Lung (tissue), 12 donors: ENCODE data around the gene RGS7. TPM values are rescaled to one million over a fixed set of nuclear protein-coding genes. Genes with fewer than 3 reads are reported as not detected.

Experiments
- ATAC-seq: fragments of 200-7000 bp; cut with Tn5 transposase; one replicate; pipeline ENCODE4 v1.9.1; 2020; ENCODE audit warnings: moderate number of reproducible peaks; ENCODE audit not compliant: insufficient read depth, low FRiP score
- DNase-seq, 3 donors: peaks; one replicate each; pipeline ENCODE4 v3.0.0-alpha.2; 2013 to 2017
- H3K27ac ChIP-seq, 2 donors: one replicate each; pipeline ENCODE4 v1.5.1; 2013; ENCODE audit warnings: mild to moderate bottlenecking in 2 of 2, moderate library complexity in 2 of 2, control low read depth in 1 of 2, inconsistent platforms in 1 of 2, low read depth in 1 of 2, low read length in 1 of 2
- H3K27me3 ChIP-seq, 3 donors: one replicate each; pipeline ENCODE4 v1.5.1; 2013; ENCODE audit warnings: low read length in 2 of 3; ENCODE audit not compliant: control insufficient read depth in 3 of 3, insufficient read depth in 3 of 3
- H3K36me3 ChIP-seq, 4 donors: one replicate each; pipeline ENCODE4 v1.5.1; 2013; ENCODE audit warnings: low read length in 4 of 4, mild to moderate bottlenecking in 1 of 4, moderate library complexity in 1 of 4; ENCODE audit not compliant: control insufficient read depth in 4 of 4, insufficient read depth in 4 of 4
- H3K4me1 ChIP-seq, 5 donors: one replicate each; pipeline ENCODE4 v1.5.1; 2013; ENCODE audit warnings: low read length in 5 of 5, mild to moderate bottlenecking in 2 of 5, moderate library complexity in 1 of 5; ENCODE audit not compliant: control insufficient read depth in 5 of 5, insufficient read depth in 5 of 5
- H3K4me3 ChIP-seq: one replicate; pipeline ENCODE4 v1.5.1; 2013; ENCODE audit warnings: mild to moderate bottlenecking, control low read depth, moderate library complexity
- H3K9ac ChIP-seq, 2 donors: one replicate each; pipeline ENCODE4 v1.5.1; 2013; ENCODE audit warnings: low read length in 2 of 2, control low read depth in 1 of 2; ENCODE audit not compliant: insufficient read depth in 1 of 2
- H3K9me3 ChIP-seq, 4 donors: one replicate each; pipeline ENCODE4 v1.5.1; 2013; ENCODE audit warnings: low read length in 3 of 4, mild to moderate bottlenecking in 1 of 4, moderate library complexity in 1 of 4; ENCODE audit not compliant: control insufficient read depth in 4 of 4, insufficient read depth in 3 of 4
- WGBS, 2 donors: extraction: QIAGEN DNeasy Blood & Tissue Kit; methylation state at CpG; one replicate each; pipeline ENCODE4 v1.1.7; 2013; 5-methylcytosine and 5-hydroxymethylcytosine counted together
- polyA plus RNA-seq, 2 donors: library from polyadenylated mRNA; stranded (reverse); fragments of 200-250 nt; gene quantifications; one replicate each; pipeline ENCODE4 v1.2.1, GENCODE V29; 2013
- total RNA-seq, 2 donors: library from RNA; depleted of rRNA in 1 of 2; stranded (reverse); fragments of >200 nt in 1 of 2; gene quantifications; one replicate each; pipeline ENCODE4 v1.2.1, GENCODE V29; 2014 to 2021
- TF ChIP-seq, protein P1 (sequence below): IDR thresholded peaks from 2 replicates; pipeline ENCODE4 v1.5.1; 2012; ENCODE audit warnings: mild to moderate bottlenecking; ENCODE audit errors: control extremely low read depth, extremely low read depth
- donor health status: control.
- donor health status: control.
- donor health status: Bipolar disorder and iron deficiency.
- donor health status: healthy.
- donor health status: DM: yes; HTN: yes; CAD: no.

The RGS7 gene
- total and polyA plus RNA-seq, 4 donors: 0.06 to 0.25 (median 0.08) TPM; not detected in 1

DNA sequence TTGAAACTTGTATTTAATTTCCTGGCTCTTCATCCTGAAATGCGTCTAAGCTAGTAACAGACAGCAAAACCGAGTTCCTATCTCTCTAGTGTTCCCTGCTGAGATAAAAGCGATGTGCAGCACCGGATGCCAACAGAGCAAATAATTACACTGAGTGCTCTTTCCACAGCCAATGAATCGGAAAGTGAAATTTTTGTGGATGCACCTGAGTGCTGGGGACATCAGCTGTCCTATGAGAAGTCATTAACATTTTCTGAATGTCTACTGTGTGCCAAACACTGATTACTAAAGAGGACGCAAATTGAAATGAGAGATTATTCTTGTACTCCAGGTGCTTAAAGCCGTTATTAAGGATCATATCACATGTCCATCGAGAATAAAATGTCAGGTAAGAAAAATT, 278.0 kb downstream of the RGS7 start:
- H3K9ac ChIP-seq: no peak overlapping the region
- WGBS, 2 donors: 59 to 62% methylated on average over 8 of the region's 8 CpGs
- no peaks in the 10 kb centered on the region for H3K36me3 ChIP-seq
- no peaks in the 10 kb centered on the region for H3K27me3 ChIP-seq
- ATAC-seq (no peak), DNase-seq (no peak)
- no peak overlapping the region for H3K27ac ChIP-seq
- no peak overlapping the region for H3K4me3 ChIP-seq
- H3K9me3 ChIP-seq: no peaks in the 10 kb centered on the region
- H3K4me1 ChIP-seq: no peaks in the 10 kb centered on the region
- TF ChIP-seq, protein P1, sequence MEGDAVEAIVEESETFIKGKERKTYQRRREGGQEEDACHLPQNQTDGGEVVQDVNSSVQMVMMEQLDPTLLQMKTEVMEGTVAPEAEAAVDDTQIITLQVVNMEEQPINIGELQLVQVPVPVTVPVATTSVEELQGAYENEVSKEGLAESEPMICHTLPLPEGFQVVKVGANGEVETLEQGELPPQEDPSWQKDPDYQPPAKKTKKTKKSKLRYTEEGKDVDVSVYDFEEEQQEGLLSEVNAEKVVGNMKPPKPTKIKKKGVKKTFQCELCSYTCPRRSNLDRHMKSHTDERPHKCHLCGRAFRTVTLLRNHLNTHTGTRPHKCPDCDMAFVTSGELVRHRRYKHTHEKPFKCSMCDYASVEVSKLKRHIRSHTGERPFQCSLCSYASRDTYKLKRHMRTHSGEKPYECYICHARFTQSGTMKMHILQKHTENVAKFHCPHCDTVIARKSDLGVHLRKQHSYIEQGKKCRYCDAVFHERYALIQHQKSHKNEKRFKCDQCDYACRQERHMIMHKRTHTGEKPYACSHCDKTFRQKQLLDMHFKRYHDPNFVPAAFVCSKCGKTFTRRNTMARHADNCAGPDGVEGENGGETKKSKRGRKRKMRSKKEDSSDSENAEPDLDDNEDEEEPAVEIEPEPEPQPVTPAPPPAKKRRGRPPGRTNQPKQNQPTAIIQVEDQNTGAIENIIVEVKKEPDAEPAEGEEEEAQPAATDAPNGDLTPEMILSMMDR: no peak

DNA sequence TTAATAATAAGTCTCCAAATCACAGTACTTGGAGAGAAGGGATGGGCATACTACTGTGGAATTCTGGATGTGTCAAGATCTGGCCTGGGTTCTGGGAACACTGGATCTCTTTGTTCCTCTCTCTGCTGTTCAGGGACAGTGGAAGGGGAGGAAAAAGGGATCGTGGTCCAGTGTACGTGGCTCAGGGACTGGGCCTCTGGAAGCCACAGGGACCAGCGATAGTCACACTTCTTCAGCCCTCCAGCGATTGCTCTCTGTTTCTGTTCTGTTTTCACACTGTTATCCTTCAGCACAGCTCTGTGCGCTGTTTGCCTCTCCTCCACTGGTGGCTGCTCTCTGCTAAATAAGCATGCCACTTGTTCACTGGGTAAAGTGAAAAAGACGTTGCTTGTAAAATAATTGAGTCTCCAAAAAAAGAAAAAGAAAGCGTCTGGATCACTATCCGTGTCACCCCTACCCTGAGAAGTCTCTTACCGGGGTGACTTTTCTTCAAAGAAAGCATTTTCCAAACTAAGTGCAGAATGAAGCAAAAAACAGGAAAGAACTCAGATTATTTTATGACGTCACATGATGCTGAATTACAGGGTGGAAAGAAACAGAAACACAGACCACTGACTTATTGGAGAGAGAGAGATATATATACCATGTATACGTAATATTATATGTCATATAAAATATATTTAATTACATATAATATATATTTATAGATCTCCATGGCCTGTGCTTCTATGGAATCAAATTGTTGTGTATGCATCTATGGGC, 279.4 kb downstream of the RGS7 start:
- no peaks in the 10 kb centered on the region for H3K27me3 ChIP-seq
- TF ChIP-seq, protein P1: no peak
- no peak overlapping the region for H3K4me3 ChIP-seq
- WGBS, 2 donors: 69 to 76% methylated on average over 11 of the region's 11 CpGs
- H3K4me1 ChIP-seq: no peaks in the 10 kb centered on the region
- no peaks in the 10 kb centered on the region for H3K9me3 ChIP-seq
- ATAC-seq (no peak), DNase-seq (no peak)
- no peak overlapping the region for H3K9ac ChIP-seq
- no peak overlapping the region for H3K27ac ChIP-seq
- H3K36me3 ChIP-seq: no peaks in the 10 kb centered on the region

DNA sequence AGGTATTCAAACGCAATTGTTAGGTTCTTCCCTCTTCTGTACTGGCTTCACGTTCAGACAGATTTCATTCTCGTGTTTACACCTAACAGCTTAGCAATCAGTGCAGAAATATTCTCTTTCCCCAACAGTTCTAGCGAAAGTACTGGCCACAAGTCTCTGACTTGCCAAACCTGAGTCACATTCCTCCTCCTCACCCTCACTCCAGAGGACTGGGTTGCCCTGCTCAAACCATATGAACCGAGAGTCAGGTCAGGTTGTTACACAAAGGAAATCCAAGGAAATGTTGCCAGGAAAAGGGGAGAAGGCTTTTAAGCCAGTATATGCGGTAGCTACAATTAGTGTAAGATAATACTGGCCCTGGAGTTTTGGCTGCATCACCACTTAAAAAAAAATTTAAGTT, 282.5 kb downstream of the RGS7 start:
- H3K27me3 ChIP-seq: no peaks in the 10 kb centered on the region
- no peak overlapping the region for H3K27ac ChIP-seq
- ATAC-seq: no peak
- peaks cover 0 to 2% (median 0%) of the 10 kb centered on the region in 4 donors for H3K9me3 ChIP-seq
- H3K9ac ChIP-seq: no peak overlapping the region
- TF ChIP-seq, protein P1: no peak
- no peak overlapping the region for H3K4me3 ChIP-seq
- peak in 1 of 3 donors; percentile 4 for DNase-seq
- 49 to 65% methylated on average over 6 of the region's 6 CpGs for WGBS, 2 donors
- no peaks in the 10 kb centered on the region for H3K4me1 ChIP-seq
- H3K36me3 ChIP-seq: no peaks in the 10 kb centered on the region
